Smooth muscle cell (in vitro differentiated cells): ENCODE data around the gene CDK3. TPM values are rescaled to one million over a fixed set of nuclear protein-coding genes. Genes with fewer than 3 reads are reported as not detected.

ENCODE experiments used
- DNase-seq: peaks from one replicate; lab custom pipeline; 2025; ENCODE audit not compliant: unreplicated experiment; lab: John Stamatoyannopoulos, UW
- H2AFZ ChIP-seq: fragments of 200-600 bp; sonication (generic); 2 replicates; pipeline ENCODE4 v1.6.0; 2016; ENCODE audit warnings: antibody characterized with exemption, low read depth, mild to moderate bottlenecking
- H3F3A ChIP-seq: fragments of 200-600 bp; sonication (generic); 2 replicates; pipeline ENCODE4 v1.6.0; 2017; ENCODE audit warnings: antibody characterized with exemption, low read depth
- H3K27ac ChIP-seq: fragments of 200-600 bp; sonication (generic); 2 replicates; pipeline ENCODE4 v1.5.1; 2016; ENCODE audit warnings: low read depth, mild to moderate bottlenecking
- H3K27me3 ChIP-seq: fragments of 200-600 bp; sonication (generic); 2 replicates; pipeline ENCODE4 v1.6.1; 2016; ENCODE audit warnings: low read depth, mild to moderate bottlenecking
- H3K36me3 ChIP-seq: fragments of 200-600 bp; sonication (generic); 2 replicates; pipeline ENCODE4 v1.5.1; 2016; ENCODE audit warnings: low read depth
- H3K4me1 ChIP-seq: fragments of 200-600 bp; sonication (generic); 2 replicates; pipeline ENCODE4 v1.5.1; 2016; ENCODE audit warnings: low read depth
- H3K4me2 ChIP-seq: fragments of 200-600 bp; sonication (generic); 2 replicates; pipeline ENCODE4 v1.6.0; 2016; ENCODE audit warnings: mild to moderate bottlenecking
- H3K4me3 ChIP-seq: fragments of 200-600 bp; sonication (generic); 2 replicates; pipeline ENCODE4 v1.5.1; 2016; ENCODE audit warnings: mild to moderate bottlenecking
- H3K79me2 ChIP-seq: fragments of 200-600 bp; sonication (generic); 2 replicates; pipeline ENCODE4 v1.6.0; 2016; ENCODE audit warnings: low read depth, mild to moderate bottlenecking
- H3K9ac ChIP-seq: fragments of 200-600 bp; sonication (generic); 2 replicates; pipeline ENCODE4 v1.6.0; 2016; ENCODE audit warnings: low read depth
- H3K9me3 ChIP-seq: fragments of 200-600 bp; sonication (generic); replicated peaks from 2 replicates; pipeline ENCODE4 v1.5.1; 2016; ENCODE audit warnings: low read depth
- H4K20me1 ChIP-seq: fragments of 200-600 bp; sonication (generic); 2 replicates; pipeline ENCODE4 v1.6.0; 2016; ENCODE audit warnings: low read depth
- CTCF ChIP-seq: fragments of 200-600 bp; sonication (generic); IDR thresholded peaks from 2 replicates; pipeline ENCODE4 v1.5.1; 2017; ENCODE audit warnings: borderline replicate concordance, mild to moderate bottlenecking, antibody characterized with exemption; ENCODE audit not compliant: insufficient read depth, poor library complexity, severe bottlenecking
- WGBS: methylation state at CpG from one replicate; pipeline ENCODE4 v1.1.7; 2016; ENCODE audit warnings: low lambda C conversion rate; 5-methylcytosine and 5-hydroxymethylcytosine counted together
- polyA plus RNA-seq: library from polyadenylated mRNA; unstranded; fragments of >200 nt; fragmentation: Nextera tagmentation; extraction: Ambion mirVana; gene quantifications from 2 replicates; pipeline ENCODE4 v1.2.1, GENCODE V29; 2016
- total RNA-seq: library from RNA; depleted of rRNA; stranded (reverse); fragments of >200 nt; gene quantifications from 2 replicates; pipeline ENCODE4 v1.2.3, GENCODE V29; 2014

The CDK3 gene
- total and polyA plus RNA-seq, 2 experiments from 2014 or later, result 1.0 to 3.9 TPM

- Histone ChIP-seq H3K4me1 (peaks cover 13% of the 10 kb centered on the region), H3K36me3 (no peaks in the 10 kb centered on the region), H3K4me2 (no peak overlapping the region), H3K4me3 (no peak overlapping the region), H3K9ac (no peak overlapping the region), H3K27ac (no peak overlapping the region), H3K27me3 (no peaks in the 10 kb centered on the region), H4K20me1 (no peaks in the 10 kb centered on the region), H3K79me2 (peaks cover 5% of the 10 kb centered on the region), H2AFZ (no peak overlapping the region), H3K9me3 (no peaks in the 10 kb centered on the region), H3F3A (peaks cover 4% of the 10 kb centered on the region)
- no peak for DNase-seq
- WGBS, result 77% methylated on average over 4 of the region's 4 CpGs
- TF ChIP-seq CTCF, result no peak
Observed at GRCh38 chr17:75987041-75987440, 13.6 kb upstream of the CDK3 start.

- H3K9me3 ChIP-seq, result no peaks in the 10 kb centered on the region
- no peaks in the 10 kb centered on the region for H3F3A ChIP-seq
- no peaks in the 10 kb centered on the region for H4K20me1 ChIP-seq
- H3K27me3 ChIP-seq, result no peaks in the 10 kb centered on the region
- DNase-seq, result no peak
- WGBS, result 94% methylated on average over 9 of the region's 9 CpGs
- H3K27ac ChIP-seq, result no peak overlapping the region
- TF ChIP-seq CTCF, result no peak
- no peak overlapping the region for H3K4me2 ChIP-seq
- H3K4me1 ChIP-seq, result no peaks in the 10 kb centered on the region
- H2AFZ ChIP-seq, result no peak overlapping the region
- H3K4me3 ChIP-seq, result no peak overlapping the region
- no peak overlapping the region for H3K9ac ChIP-seq
- H3K36me3 ChIP-seq, result no peaks in the 10 kb centered on the region
- no peaks in the 10 kb centered on the region for H3K79me2 ChIP-seq
Observed at GRCh38 chr17:75991396-75991795, 9.3 kb upstream of the CDK3 start.

GRCh38 chr17:75994802-75995370 is 5.8 kb upstream of the CDK3 start:
- Histone ChIP-seq H3K9ac (no peak overlapping the region), H4K20me1 (no peaks in the 10 kb centered on the region), H3K79me2 (no peaks in the 10 kb centered on the region), H3F3A (no peaks in the 10 kb centered on the region), H3K4me1 (no peaks in the 10 kb centered on the region), H3K27me3 (no peaks in the 10 kb centered on the region), H3K36me3 (no peaks in the 10 kb centered on the region), H3K27ac (no peak overlapping the region), H3K4me2 (no peak overlapping the region), H3K4me3 (no peak overlapping the region), H2AFZ (no peak overlapping the region), H3K9me3 (no peaks in the 10 kb centered on the region)
- 97% methylated on average over 5 of the region's 5 CpGs for WGBS
- no peak for TF ChIP-seq CTCF
- no peak for DNase-seq

- WGBS, result 96% methylated on average over 7 of the region's 7 CpGs
Observed at GRCh38 chr17:75995385-75995925, 5.2 kb upstream of the CDK3 start.

More at GRCh38 chr17:75995385-75995925, 5.2 kb upstream of the CDK3 start:
- H3K27ac ChIP-seq, result peak overlapping the region; percentile 97
- H3K4me3 ChIP-seq, result no peak overlapping the region
- no peak for DNase-seq
- no peak overlapping the region for H3K9ac ChIP-seq
- H3K27me3 ChIP-seq, result no peaks in the 10 kb centered on the region
- H3K79me2 ChIP-seq, result no peaks in the 10 kb centered on the region
- no peak overlapping the region for H3K4me2 ChIP-seq
- TF ChIP-seq CTCF, result no peak
- H3K9me3 ChIP-seq, result no peaks in the 10 kb centered on the region
- H3F3A ChIP-seq, result no peaks in the 10 kb centered on the region
- H3K4me1 ChIP-seq, result no peaks in the 10 kb centered on the region
- H4K20me1 ChIP-seq, result no peaks in the 10 kb centered on the region
- H3K36me3 ChIP-seq, result no peaks in the 10 kb centered on the region
- no peak overlapping the region for H2AFZ ChIP-seq
